HCT116 (cell line): Measurements from ENCODE around the gene BEGAIN.

Source experiments
- CBX3 ChIP-seq: IDR thresholded peaks from 2 replicates; pipeline ENCODE4 v1.6.1; 2012; ENCODE audit warnings: low read depth
- EZH2 ChIP-seq: fragments of 200-600 bp; sonication (generic); IDR thresholded peaks from 2 replicates; pipeline ENCODE4 v1.6.1; 2017; ENCODE audit warnings: antibody characterized with exemption, mixed run types
- EZH2phosphoT487 ChIP-seq: fragments of 200-600 bp; IDR thresholded peaks from 2 replicates; pipeline ENCODE4 v1.6.1; 2018; ENCODE audit warnings: antibody characterized with exemption, borderline replicate concordance
- POLR2A ChIP-seq: IDR thresholded peaks from 2 replicates; pipeline ENCODE4 v1.7.0; 2011; ENCODE audit warnings: borderline replicate concordance; ENCODE audit not compliant: insufficient read depth, insufficient read length; ENCODE audit errors: extremely low read depth
- POLR2AphosphoS5 ChIP-seq: IDR thresholded peaks from 2 replicates; pipeline ENCODE4 v1.6.1; 2011; ENCODE audit warnings: mild to moderate bottlenecking, low read depth, low read length, moderate library complexity
- SP1 ChIP-seq: IDR thresholded peaks from 2 replicates; pipeline ENCODE4 v1.6.1; 2012; ENCODE audit warnings: low read depth
- SRF ChIP-seq: IDR thresholded peaks from 2 replicates; pipeline ENCODE4 v1.6.1; 2012; ENCODE audit warnings: low read depth
- YY1 ChIP-seq: IDR thresholded peaks from 2 replicates; pipeline ENCODE4 v1.6.1; 2011; ENCODE audit warnings: low read length, low read depth, moderate library complexity, mild to moderate bottlenecking; ENCODE audit not compliant: insufficient replicate concordance; ENCODE audit errors: extremely low read depth
- ZFX ChIP-seq: fragments of 450-650 bp; IDR thresholded peaks from 2 replicates; pipeline ENCODE4 v1.6.1; 2017
- ZNF274 ChIP-seq: fragments of 200-500 bp; sonication (Bioruptor generic); IDR thresholded peaks from 2 replicates; pipeline ENCODE4 v1.6.1; 2014; ENCODE audit warnings: mild to moderate bottlenecking, low read depth, low read length, inconsistent platforms
- TF ChIP-seq, protein P1 (sequence below), 3 experiments: fragments of 200-600 bp in 1 of 3; sonication (generic) in 1 of 3; IDR thresholded peaks in 2 of 3; conservative IDR thresholded peaks in 1 of 3; 2 replicates each; pipeline ENCODE4 v1.5.1; 2012 to 2017; ENCODE audit warnings: low read depth in 2 of 3, low read length in 2 of 3, antibody characterized with exemption in 1 of 3, borderline replicate concordance in 1 of 3, control low read depth in 1 of 3, mild to moderate bottlenecking in 1 of 3, mixed read lengths in 1 of 3, mixed run types in 1 of 3, moderate library complexity in 1 of 3; ENCODE audit not compliant: insufficient read depth in 1 of 3
- TF ChIP-seq, protein P2 (sequence below): IDR thresholded peaks from 2 replicates; pipeline ENCODE4 v1.6.1; 2012

DNA sequence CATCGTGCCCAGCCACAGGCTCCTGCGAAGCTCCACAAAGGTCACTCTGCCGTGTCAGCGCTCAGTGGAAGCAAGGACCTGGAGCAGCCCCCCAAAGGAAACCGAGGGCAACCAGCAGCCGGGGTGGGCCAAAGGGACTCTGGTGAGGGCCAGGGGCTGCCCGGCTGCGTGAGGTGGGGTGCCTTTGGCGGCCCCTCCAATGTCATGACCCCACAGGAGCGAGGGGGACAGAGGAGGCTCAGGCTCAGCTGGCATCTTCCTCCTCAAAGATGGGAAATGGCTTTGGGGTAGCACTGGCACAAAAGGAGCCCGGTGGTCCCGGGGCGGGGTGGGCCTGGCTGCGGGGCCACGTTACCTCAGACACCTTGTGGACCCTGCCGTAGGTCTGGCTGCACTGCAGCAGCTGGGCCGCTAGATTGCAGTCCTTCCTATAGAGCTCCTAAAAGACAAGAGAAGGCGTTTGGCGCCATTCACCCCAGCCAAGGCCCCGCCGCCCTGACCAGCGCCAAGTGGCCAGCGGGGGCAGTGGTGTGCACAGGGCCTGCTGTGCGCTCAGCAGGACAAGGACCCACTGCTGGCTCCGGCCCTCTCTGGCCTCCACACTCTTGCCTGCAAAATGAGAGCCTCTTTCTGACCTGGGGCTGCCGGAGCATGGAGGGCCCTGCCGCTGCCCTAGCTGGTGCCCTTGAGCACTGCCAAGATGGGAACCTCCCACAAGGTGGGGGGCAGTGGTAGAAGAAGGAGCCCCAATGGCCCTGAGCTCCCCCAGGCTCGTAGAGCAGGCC lies 46.9 kb downstream of the BEGAIN start:
- TF ChIP-seq, protein P1, sequence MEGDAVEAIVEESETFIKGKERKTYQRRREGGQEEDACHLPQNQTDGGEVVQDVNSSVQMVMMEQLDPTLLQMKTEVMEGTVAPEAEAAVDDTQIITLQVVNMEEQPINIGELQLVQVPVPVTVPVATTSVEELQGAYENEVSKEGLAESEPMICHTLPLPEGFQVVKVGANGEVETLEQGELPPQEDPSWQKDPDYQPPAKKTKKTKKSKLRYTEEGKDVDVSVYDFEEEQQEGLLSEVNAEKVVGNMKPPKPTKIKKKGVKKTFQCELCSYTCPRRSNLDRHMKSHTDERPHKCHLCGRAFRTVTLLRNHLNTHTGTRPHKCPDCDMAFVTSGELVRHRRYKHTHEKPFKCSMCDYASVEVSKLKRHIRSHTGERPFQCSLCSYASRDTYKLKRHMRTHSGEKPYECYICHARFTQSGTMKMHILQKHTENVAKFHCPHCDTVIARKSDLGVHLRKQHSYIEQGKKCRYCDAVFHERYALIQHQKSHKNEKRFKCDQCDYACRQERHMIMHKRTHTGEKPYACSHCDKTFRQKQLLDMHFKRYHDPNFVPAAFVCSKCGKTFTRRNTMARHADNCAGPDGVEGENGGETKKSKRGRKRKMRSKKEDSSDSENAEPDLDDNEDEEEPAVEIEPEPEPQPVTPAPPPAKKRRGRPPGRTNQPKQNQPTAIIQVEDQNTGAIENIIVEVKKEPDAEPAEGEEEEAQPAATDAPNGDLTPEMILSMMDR (IDR thresholded peaks at IDR 0.05 in 2 of 3, conservative IDR thresholded peaks at IDR 0.05 in 1 of 3; ENCODE audit: borderline replicate concordance in 1 of 3, insufficient read depth in 1 of 3, low read depth in 2 of 3, low read length in 2 of 3) = peak in 2 of 3 experiments; percentile 62 to 79; a peak in 4 of 6 replicates
- no peak for TF ChIP-seq POLR2AphosphoS5
- TF ChIP-seq EZH2phosphoT487 = no peak
- no peak for TF ChIP-seq CBX3
- TF ChIP-seq EZH2 = no peak
- TF ChIP-seq SP1 = no peak
- TF ChIP-seq POLR2A = no peak
- TF ChIP-seq, protein P2, sequence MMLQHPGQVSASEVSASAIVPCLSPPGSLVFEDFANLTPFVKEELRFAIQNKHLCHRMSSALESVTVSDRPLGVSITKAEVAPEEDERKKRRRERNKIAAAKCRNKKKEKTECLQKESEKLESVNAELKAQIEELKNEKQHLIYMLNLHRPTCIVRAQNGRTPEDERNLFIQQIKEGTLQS = no peak
- TF ChIP-seq SRF = no peak
- no peak for TF ChIP-seq ZNF274
- no peak for TF ChIP-seq ZFX
- TF ChIP-seq YY1 = no peak
